Measurements from ENCODE around the gene AP1G2. TPM values are rescaled to one million over a fixed set of nuclear protein-coding genes. Genes with fewer than 3 reads are reported as not detected.

Gene AP1G2
- polyA plus RNA-seq, 1 of the 3 experiments (the other 2 are of a cell fraction): 88.3 TPM

GRCh38 chr14:23557521-23557920 lies 10.1 kb downstream of the AP1G2 start:
- Histone ChIP-seq H3K9me3 (no peaks in the 10 kb centered on the region), H2AFZ (ENCODE audit: low read depth) (no peak overlapping the region), H3K36me3 (replicated peaks in 1 of 2; ENCODE audit: control insufficient read depth in 1 of 2, insufficient read depth in 2 of 2, low read length in 1 of 2) (peaks cover 17 to 35% of the 10 kb centered on the region in 2 experiments), H3K9ac (no peak overlapping the region), H3K27me3 (ENCODE audit: insufficient read depth) (no peaks in the 10 kb centered on the region), H3K4me1 (ENCODE audit: control insufficient read depth in 1 of 2, insufficient read depth in 2 of 2, low read depth in 1 of 2, low read length in 1 of 2) (peaks cover 5 to 13% of the 10 kb centered on the region in 2 experiments; a peak in 1 of 4 replicates), H3K79me2 (ENCODE audit: insufficient read depth) (peaks cover 14% of the 10 kb centered on the region; the same call in 1 of the 2 replicates), H3F3A (replicated peaks; ENCODE audit: insufficient read depth) (peaks cover 4% of the 10 kb centered on the region), H4K20me1 (ENCODE audit: insufficient read depth) (no peaks in the 10 kb centered on the region), H3K4me2 (peak overlapping the region; percentile 93), H3K4me3 (ENCODE audit: low read depth in 2 of 2, low read length in 1 of 2) (peak overlapping the region; percentile 76 to 93), H3K27ac (ENCODE audit: low read depth in 2 of 2, low read length in 1 of 2) (no peak overlapping the region), H3K9me2 (no peaks in the 10 kb centered on the region)
- ChIA-PET CTCF (interaction anchor here (1.6 to 19.5 kb wide), 8 partner anchors 10 to 81 kb away, joined by 4 to 785 read pairs (median 70); partner anchors contain the start of genes AP1G2 and NGDN), POLR2A (interaction anchor here (0.6 to 1.5 kb wide), 3 partner anchors 45 to 86 kb away, joined by 3 to 4 read pairs (median 4); no protein-coding TSS in a partner anchor)
- TF ChIP-seq, protein P1, sequence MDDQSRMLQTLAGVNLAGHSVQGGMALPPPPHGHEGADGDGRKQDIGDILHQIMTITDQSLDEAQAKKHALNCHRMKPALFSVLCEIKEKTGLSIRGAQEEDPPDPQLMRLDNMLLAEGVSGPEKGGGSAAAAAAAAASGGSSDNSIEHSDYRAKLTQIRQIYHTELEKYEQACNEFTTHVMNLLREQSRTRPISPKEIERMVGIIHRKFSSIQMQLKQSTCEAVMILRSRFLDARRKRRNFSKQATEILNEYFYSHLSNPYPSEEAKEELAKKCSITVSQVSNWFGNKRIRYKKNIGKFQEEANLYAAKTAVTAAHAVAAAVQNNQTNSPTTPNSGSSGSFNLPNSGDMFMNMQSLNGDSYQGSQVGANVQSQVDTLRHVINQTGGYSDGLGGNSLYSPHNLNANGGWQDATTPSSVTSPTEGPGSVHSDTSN (IDR thresholded peaks at IDR 0.05): no peak
- TF ChIP-seq RCOR1 (IDR thresholded peaks at IDR 0.05; ENCODE audit: low read length) (no peak), RXRA (IDR thresholded peaks at IDR 0.05; ENCODE audit: borderline replicate concordance, low read depth) (no peak), NRF1 (IDR thresholded peaks at IDR 0.05; ENCODE audit: low read depth, low read length) (no peak), MEF2A (IDR thresholded peaks at IDR 0.05; ENCODE audit: borderline replicate concordance, low read depth) (no peak), FOXJ3 (CRISPR knock-in tag; IDR thresholded peaks at IDR 0.05) (no peak), GABPA (IDR thresholded peaks at IDR 0.05; ENCODE audit: low read depth) (no peak), TEAD4 (IDR thresholded peaks at IDR 0.05; ENCODE audit: borderline replicate concordance, insufficient read depth) (no peak), EP300 (IDR thresholded peaks at IDR 0.05; ENCODE audit: borderline replicate concordance in 1 of 2, low read depth in 1 of 2, low read length in 1 of 2) (no peak), SMC3 (IDR thresholded peaks at IDR 0.05; ENCODE audit: low read depth, low read length) (no peak), NFIC (IDR thresholded peaks at IDR 0.05; ENCODE audit: borderline replicate concordance) (no peak), CHD2 (IDR thresholded peaks at IDR 0.05; ENCODE audit: low read length, partially characterized antibody) (no peak), REST (IDR thresholded peaks at IDR 0.05; ENCODE audit: low read depth, low read length) (no peak), FOSL2 (IDR thresholded peaks at IDR 0.05; ENCODE audit: borderline replicate concordance, low read depth) (no peak)
- TF ChIP-seq, protein P2, sequence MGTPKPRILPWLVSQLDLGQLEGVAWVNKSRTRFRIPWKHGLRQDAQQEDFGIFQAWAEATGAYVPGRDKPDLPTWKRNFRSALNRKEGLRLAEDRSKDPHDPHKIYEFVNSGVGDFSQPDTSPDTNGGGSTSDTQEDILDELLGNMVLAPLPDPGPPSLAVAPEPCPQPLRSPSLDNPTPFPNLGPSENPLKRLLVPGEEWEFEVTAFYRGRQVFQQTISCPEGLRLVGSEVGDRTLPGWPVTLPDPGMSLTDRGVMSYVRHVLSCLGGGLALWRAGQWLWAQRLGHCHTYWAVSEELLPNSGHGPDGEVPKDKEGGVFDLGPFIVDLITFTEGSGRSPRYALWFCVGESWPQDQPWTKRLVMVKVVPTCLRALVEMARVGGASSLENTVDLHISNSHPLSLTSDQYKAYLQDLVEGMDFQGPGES (IDR thresholded peaks at IDR 0.05; ENCODE audit: low read depth, low read length): no peak
- TF ChIP-seq, protein P3, sequence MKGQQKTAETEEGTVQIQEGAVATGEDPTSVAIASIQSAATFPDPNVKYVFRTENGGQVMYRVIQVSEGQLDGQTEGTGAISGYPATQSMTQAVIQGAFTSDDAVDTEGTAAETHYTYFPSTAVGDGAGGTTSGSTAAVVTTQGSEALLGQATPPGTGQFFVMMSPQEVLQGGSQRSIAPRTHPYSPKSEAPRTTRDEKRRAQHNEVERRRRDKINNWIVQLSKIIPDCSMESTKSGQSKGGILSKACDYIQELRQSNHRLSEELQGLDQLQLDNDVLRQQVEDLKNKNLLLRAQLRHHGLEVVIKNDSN (IDR thresholded peaks at IDR 0.05; ENCODE audit: borderline replicate concordance, low read depth): no peak
- TF ChIP-seq, protein P4, sequence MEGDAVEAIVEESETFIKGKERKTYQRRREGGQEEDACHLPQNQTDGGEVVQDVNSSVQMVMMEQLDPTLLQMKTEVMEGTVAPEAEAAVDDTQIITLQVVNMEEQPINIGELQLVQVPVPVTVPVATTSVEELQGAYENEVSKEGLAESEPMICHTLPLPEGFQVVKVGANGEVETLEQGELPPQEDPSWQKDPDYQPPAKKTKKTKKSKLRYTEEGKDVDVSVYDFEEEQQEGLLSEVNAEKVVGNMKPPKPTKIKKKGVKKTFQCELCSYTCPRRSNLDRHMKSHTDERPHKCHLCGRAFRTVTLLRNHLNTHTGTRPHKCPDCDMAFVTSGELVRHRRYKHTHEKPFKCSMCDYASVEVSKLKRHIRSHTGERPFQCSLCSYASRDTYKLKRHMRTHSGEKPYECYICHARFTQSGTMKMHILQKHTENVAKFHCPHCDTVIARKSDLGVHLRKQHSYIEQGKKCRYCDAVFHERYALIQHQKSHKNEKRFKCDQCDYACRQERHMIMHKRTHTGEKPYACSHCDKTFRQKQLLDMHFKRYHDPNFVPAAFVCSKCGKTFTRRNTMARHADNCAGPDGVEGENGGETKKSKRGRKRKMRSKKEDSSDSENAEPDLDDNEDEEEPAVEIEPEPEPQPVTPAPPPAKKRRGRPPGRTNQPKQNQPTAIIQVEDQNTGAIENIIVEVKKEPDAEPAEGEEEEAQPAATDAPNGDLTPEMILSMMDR (IDR thresholded peaks at IDR 0.05): no peak
- TF ChIP-seq, protein P5, sequence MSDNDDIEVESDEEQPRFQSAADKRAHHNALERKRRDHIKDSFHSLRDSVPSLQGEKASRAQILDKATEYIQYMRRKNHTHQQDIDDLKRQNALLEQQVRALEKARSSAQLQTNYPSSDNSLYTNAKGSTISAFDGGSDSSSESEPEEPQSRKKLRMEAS (IDR thresholded peaks at IDR 0.05; ENCODE audit: low read depth): no peak
- WGBS (ENCODE audit: low lambda C conversion rate): 46% methylated on average over 2 of the region's 2 CpGs
- DNase-seq: no peak
